GM21825 (cell line): ENCODE data around the gene HMGN5.

Experiments
- ATAC-seq: cut with Tn5 transposase; IDR thresholded peaks from one replicate; pipeline ENCODE4 v1.9.1; 2021; ENCODE audit warnings: mild to moderate bottlenecking, moderate library complexity; ENCODE audit not compliant: unreplicated experiment

The HMGN5 gene, protein sequence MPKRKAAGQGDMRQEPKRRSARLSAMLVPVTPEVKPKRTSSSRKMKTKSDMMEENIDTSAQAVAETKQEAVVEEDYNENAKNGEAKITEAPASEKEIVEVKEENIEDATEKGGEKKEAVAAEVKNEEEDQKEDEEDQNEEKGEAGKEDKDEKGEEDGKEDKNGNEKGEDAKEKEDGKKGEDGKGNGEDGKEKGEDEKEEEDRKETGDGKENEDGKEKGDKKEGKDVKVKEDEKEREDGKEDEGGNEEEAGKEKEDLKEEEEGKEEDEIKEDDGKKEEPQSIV

DNA sequence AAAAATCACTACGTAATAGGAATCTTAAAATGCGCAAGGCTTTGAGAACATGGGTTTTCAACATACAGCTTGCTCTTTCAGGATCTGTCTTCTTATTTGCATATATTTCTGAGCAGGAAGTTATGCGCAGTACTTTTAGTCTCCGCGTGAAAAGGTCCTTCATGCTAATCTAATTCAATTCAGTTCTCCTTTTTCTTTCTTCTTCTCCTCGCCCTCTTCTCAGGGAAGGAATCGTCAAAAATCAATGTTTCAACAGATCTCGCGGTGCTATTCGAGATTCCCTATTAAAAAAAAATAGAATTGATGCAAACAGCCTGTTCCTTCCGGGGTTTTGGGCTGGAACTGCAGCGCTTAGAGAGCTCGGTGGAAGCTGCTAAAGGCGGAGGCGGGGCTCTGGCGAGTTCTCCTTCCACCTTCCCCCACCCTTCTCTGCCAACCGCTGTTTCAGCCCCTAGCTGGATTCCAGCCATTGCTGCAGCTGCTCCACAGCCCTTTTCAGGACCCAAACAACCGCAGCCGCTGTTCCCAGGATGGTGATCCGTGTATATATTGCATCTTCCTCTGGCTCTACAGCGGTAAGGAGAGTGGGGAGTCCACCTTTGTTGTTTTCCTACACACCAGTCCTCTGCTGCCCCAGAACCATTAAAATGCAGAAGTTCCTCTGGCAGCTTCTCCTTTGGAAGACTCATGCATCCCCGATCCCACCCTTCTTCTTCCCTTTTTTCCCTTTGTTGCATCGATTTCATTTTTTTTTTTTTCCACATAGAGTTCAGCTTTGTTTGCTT lies at the start of gene HMGN5, which contains the start of gene SH3BGRL:
HMGN5 (minus strand) TSS at position 243 of the 785 bp plus-strand sequence. CDS start 80,364 bp downstream, outside the sequence.
SH3BGRL (plus strand) TSS at position 432 of the 785 bp plus-strand sequence; CDS start at position 531, 99 bp downstream.
- peak; percentile 94 for ATAC-seq

- ATAC-seq: no peak
These were observed 40.0 kb upstream of the HMGN5 start for GRCh38 chrX:81241753-81242152.

DNA sequence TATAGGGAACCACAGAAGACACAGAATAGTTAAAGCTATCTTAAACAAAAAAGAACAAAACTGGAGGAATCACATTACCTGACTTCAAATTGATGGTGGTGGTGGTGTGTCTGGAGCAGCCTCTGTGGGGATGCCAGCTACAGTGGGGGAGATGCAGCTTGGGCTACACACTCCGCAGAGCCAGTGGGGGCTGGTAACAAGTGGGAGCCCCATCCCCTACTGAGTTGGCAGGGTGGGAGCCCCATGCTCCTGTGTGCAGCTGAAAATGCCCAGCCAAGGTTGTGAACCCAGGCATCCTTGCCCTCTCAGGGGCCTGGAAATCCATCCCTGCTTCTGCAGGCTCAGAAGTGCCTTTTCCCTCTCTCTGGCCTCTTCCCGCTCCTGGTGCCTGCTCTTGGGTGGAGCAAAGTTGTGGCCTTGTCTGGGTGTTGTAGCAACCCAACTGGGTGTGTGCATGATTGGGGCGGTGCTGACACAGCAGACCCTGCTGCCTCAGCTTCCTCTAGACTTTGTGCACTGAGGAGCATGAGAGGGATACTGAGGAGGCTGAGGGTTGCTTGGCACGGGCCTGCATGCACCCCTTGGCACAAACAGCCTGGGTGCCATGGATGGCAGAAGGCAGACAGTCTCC lies 39.1 kb upstream of the HMGN5 start:
- ATAC-seq: no peak

- ATAC-seq: no peak
These were observed 36.5 kb upstream of the HMGN5 start for GRCh38 chrX:81238166-81238565.

DNA sequence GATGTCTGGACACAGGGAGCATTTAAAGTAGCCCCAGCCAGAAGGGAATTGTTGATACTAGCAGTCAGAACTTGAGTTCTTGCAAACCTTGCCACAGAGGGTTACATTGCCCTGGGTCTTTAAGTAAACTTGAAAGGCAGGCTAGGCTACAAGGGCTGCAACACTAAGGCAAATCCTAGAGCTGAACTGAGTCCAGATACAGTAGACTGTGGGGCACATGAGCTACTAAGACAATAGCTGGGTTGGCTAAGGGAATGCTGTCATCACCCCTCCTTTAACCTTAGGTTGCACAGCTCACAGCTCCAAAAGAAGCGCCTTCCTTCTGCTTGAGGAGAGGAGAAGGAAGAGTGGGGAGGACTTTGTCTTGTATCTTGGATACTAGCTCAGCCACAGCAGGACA lies 35.8 kb upstream of the HMGN5 start:
- no peak for ATAC-seq

- ATAC-seq: no peak
These were observed 30.5 kb upstream of the HMGN5 start for GRCh38 chrX:81232218-81232617.

GRCh38 chrX:81231476-81231875 lies 29.8 kb upstream of the HMGN5 start:
- ATAC-seq: no peak

DNA sequence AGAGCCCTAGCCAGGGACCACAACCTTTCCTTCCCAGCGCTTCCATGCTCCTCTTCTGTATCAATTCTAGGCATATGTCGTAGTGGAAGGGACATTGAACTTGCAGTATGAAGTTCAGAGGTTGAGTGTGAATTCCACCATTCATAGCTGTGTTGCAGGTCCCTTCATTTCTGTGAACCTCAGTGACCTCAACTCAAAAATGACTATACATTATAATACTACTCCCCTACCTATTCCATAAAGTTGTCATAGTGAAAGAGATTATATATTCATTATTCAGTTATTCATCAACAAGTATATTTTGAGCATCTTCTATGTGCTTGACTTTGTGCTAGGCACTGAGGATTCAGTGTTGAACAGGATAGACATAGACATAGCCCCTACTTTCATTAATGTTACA lies 28.2 kb upstream of the HMGN5 start:
- ATAC-seq: no peak

- ATAC-seq: no peak
These were observed 27.5 kb upstream of the HMGN5 start for GRCh38 chrX:81229229-81229628.

DNA sequence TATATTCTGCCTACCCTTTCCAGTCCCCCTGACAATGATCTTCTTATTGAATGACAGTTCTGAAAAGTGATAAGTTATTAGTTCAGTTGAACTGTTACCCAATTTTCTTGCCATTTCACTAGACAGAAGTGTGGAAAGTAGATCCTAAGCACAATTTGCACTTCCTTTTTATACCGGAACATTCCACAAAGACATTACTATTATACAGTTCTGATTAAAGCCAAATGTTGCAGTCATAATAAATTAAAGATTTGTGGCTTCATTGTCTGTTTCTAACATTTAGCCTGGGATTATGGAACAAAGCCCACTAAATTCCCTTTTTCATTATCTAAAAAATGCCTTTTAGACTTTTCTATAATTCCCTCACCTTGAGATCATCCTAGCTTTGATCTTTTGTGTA lies 14.0 kb upstream of the HMGN5 start:
- no peak for ATAC-seq

DNA sequence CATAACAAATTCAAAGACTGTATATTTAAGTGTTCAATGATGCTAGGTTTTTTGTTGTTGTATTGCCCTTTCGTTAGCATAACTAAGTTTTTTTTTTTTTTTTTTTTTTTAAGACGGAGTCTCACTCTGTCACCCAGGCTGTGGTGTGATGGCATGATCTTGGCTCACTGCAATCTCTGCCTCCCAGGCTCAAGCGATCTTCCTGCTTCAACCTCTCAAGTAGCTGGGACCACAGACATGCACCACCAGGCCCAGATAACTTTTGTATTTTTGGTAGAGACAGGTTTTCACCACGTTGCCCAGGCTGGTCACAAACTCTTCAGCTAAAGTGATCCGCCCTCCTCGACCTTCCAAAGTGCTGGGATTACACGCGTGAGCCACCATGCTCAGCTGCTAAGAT lies 7.2 kb upstream of the HMGN5 start:
- no peak for ATAC-seq

GRCh38 chrX:81206476-81206875 lies 4.8 kb upstream of the HMGN5 start:
- no peak for ATAC-seq

DNA sequence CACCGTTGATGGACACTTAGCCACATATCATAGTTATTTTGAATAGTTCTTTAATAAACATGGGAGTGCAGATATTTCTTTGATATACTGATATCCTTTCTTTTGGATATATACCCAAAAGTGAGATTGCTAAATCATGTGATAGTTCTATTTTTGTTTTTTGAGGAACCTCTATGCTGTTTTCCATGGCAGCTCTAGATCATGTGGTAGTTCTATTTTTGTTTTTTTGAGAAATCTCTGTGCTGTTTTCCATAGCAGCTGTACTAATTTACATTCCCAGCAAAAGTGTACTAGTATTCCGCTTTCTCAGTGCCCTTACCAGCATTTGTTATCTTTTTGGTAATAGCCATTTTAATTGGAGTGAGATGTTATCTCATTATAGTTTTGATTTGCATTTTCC lies 3.8 kb upstream of the HMGN5 start:
- ATAC-seq: no peak

DNA sequence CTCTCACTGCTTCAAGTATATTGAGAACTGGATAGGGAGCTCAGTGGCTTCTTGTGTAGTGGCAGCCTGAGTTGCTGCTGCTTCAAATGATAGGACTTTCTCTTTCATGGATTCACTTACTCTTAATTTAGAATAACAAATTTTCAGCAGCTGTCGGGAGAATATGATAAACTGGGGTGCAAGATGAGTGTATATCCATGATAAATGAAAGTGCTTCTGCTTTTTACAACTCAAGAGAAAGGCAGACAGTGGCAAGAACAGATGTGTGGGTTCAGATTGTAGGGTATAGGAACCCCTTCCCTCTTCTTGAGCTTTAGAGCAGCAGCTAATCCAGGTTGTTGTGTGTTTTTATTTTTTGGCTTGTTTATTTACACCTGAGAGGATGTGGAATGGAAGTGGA lies 1.2 kb upstream of the HMGN5 start:
- ATAC-seq: no peak

DNA sequence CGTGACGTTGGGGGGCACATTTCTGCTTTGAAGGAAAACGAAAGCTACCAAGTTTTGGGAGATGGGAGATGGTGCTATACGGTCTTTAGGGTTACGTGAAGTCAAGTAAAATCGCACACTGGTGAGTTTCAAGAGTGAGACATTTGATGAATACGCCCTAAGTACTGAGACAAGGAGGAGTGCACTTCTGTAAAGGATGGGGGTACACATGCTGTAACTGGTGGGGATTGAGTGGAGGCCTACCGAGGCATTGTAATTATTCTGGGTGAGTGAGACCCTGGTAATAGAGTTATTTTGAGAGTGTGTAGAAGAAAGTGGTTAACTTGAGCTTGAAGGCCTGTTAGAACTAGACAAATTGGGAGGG lies 725 bp upstream of the HMGN5 start:
- ATAC-seq: no peak

DNA sequence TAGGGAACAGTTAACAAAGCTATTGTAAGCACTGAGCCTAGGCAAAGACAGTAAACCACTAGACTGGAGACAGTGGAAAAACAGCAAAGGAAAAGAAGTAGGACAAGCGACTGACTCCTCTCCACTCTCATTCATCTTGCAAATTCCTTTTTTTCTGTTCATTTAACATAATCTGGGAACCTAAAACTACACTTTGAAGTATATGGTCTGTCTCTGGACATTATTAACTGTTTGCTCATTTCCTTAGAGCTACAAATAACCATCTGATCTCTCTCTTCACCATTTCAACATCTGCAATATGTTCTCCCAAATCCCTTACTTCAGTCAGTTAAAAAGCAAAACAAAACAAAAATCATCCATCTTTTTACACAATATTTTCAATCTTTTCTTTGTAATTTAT lies 642 bp downstream of the HMGN5 start:
- ATAC-seq: no peak

GRCh38 chrX:81195712-81196111 lies 6.0 kb downstream of the HMGN5 start:
- peak; percentile 98 for ATAC-seq

- no peak for ATAC-seq
These were observed 6.5 kb downstream of the HMGN5 start for GRCh38 chrX:81195259-81195658.

- ATAC-seq: no peak
These were observed 27.4 kb downstream of the HMGN5 start for GRCh38 chrX:81174286-81174685.

GRCh38 chrX:81168391-81168790 lies 33.3 kb downstream of the HMGN5 start:
- no peak for ATAC-seq

- ATAC-seq: peak; percentile 96
These were observed 80.0 kb downstream of the HMGN5 start for GRCh38 chrX:81121513-81122363.
